GM19328 (cell line): ENCODE measurements around the gene FGFR3.
"Not testable (repeated sequence)": the region's sequence is repeated elsewhere in the genome, so short reads cannot be mapped to it uniquely, and the experiment has no call there.

Experiments used
- ATAC-seq: cut with Tn5 transposase; IDR thresholded peaks from one replicate; pipeline ENCODE4 v1.9.1; 2021; ENCODE audit warnings: mild to moderate bottlenecking, moderate library complexity; ENCODE audit not compliant: unreplicated experiment

FGFR3 gene

DNA sequence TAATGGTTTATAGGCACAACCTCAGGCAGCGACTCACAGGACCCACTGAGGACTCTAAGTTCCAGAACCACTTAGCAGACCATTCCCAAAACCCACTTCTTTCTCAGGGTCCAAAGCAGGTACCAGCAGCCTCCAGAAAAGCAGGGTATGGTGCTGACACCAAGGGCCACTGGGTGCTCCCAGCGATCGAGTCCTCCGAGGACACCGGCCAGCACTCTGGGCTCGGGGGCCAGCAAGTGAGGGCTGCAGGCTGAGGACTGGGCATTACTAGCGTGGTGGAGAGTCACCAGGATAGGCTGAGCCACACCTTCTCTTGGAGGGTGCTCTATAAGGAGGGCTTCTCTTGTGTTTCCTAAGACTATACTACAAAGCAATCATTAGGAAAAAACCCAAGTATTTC is 43.6 kb downstream of the FGFR3 start:
- no peak for ATAC-seq

DNA sequence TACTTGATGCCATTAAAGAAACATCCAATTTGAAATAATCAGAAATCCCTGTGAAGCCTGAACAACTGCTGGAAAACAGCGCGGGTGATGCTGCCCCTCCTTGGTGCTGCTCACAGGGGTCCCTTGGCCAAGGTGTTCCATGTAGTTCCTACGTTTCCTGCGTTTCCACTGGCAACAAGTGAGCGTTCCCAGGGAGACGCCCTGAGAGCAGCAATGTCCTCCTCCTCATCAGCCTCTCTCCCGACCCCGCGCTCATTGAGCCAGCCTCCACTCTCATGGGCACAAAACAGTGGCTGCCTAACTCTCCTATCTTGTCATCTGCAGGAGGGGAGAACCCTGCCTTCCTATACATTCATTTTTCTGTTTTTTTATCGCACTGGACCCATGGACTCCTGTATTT is 44.0 kb downstream of the FGFR3 start:
- ATAC-seq, result no peak

DNA sequence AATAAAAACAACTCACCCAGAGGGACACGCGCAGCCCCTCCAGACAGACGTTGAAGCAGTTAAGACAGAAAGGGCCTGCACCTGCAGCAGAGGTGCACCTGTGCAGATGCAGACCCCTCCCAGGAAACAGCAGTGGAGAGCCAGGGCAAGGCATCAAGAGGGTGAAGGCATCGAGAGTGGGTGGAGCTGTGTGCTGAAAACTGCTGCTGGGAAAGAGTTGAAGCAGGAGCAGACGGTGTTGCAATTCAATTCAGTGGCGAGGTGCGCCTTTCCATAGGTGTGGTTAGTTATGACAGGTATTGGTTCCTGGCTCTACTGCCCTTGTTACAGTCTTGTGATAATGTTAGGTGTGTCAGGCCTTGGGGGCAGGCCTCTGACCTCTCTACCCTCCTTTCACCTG is 46.2 kb downstream of the FGFR3 start:
- ATAC-seq, result no peak

DNA sequence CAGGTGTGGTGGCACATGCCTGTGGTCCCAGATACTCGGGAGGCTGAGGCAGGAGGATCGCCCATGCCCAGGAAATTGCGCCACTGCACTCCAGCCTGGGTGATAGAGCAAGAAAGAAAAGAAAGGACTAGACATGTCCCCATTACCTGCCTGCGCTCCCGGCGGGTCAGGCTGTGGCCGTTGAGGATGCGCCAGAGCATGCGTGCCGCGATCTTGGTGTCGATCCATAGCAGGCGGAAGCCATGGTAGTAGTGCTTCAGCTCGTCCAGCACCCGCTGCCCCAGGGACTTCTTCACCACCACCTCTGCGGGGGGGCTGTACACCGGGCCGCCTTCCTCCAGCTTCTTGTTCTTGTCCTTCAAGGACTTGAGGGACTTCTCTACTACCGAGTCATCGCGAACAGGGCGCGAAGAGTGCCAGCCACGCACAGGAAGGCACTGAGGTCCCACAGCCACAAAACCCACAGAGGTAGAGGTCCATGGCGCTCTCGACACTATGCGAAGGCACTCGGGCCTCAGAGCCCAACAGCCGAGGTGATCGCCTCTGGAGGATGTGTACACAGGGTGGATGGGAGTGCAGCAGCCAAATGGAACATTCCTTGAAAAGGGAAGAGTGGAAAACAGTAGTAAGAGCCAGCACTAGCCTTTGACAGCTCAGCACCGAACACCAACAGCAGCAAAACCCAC is 48.3 kb downstream of the FGFR3 start:
- ATAC-seq, result no peak

DNA sequence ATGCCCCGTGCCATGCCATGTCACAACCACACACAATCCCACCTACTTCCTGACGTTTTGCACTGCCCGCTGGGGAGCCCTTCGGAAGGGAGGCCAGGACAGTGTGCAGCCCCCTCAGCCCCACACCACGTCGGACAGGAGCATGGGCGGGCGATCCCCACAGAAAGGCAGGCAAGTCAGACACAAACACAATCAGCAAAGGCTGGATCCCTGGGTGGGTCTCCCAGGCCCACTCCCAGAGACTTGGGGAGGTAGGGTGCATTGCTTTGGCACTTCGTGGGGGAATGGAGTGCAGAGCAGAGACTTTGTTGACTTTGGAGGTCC is 48.8 kb downstream of the FGFR3 start:
- no peak for ATAC-seq

DNA sequence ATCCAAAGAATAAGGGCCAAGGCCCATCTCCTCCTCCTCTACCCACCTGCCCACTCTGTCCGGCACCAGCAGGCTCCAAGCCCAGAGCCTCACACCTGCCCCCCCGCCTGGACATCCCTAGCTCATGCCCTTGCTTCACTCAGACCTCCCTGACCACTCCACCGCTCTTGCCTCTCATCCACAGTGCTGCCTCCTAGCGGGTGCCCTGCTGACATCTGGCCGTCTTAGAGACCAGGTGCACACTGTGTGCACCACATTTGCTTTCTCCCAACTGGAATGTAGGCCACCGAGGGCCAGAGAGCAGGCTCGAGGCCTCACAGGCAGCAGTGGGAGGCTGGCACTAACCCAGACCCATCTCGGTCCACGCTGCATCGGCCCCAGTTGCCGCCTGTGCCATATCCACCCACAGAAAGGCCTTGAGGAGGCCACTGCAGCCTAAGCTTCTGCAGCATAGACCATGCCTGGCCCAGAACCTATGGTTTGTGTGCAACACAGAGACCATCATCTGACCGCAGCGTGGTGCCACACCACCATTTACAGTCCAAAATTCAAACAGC is 49.3 kb downstream of the FGFR3 start:
- no peak for ATAC-seq

DNA sequence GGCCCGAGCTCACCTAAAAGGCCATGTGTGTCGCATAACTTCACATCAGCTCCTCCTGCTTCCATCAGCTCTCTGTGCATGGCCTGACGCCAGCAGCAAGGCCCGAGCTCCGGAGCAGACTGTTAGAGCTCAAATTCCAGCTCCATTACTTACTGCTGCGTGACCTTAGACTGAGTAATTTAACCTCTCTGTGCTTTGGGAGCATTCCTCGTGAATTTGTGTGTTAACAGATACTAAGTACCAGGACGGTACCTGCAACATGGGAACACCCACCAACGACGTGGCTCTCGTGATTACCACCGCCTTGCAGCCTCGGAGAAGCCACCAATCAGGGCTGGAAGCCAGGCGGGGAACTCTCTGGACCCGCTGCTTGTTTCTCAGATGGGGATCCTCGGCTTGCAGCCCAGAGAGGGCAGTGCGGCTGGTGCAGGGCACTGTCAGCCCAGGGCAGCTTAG is 49.9 kb downstream of the FGFR3 start:
- ATAC-seq, result no peak

DNA sequence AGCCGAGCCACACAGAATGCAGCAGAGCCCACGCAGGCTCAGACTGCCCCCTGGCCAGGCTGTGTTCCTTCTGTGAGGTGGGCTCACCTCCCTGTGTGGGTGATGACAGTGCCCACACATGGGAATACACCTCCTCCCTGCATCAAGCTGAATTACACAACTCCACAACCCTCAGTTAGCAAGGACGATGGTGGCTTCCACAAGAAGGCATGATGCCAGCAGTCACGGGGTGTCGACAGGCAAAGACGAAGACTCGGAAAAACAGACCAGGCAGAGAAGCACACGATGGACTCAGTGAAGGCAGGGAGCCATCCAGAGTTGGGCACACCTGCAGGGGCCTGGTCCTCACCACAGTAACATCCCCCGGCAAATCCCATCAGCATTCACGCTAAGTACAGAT is 50.8 kb downstream of the FGFR3 start:
- no peak for ATAC-seq

DNA sequence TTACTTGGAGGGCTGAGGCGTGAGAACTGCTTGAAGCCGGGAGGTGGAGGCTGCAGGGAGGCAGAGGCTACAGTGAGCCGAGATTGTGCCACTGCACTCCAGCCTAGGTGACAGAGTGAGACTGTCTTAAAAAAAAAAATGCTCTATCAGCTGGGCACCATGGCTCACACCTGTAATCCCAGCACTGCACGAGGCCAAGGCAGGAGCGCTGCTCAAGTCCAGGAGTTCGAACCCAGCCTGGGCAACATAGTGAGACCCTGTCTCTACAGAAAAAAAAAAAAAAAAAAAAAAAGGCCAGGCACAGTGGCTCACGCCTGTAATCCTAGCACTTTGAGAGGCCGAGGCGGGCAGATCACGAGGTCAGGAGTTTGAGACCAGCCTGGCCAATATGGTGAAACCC is 51.5 kb downstream of the FGFR3 start:
- not testable (repeated sequence) for ATAC-seq

DNA sequence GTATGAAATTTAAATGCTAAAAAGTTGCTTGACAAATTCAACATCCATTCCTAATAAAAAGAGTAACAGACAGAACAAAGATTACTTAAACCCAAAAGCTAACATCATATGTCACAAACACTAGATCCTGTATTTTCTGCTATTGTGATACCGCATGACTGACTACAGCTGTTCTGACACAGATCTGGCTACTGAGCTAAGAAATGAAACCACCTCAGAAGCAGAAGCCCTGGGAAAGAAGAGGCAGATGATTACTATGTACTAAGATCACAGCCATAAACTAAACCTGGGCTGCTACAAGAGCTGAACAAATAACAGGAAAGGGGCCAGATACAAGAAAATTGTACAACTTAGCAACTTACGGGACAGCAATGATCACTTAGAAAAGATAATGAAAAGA is 53.5 kb downstream of the FGFR3 start:
- ATAC-seq, result no peak

DNA sequence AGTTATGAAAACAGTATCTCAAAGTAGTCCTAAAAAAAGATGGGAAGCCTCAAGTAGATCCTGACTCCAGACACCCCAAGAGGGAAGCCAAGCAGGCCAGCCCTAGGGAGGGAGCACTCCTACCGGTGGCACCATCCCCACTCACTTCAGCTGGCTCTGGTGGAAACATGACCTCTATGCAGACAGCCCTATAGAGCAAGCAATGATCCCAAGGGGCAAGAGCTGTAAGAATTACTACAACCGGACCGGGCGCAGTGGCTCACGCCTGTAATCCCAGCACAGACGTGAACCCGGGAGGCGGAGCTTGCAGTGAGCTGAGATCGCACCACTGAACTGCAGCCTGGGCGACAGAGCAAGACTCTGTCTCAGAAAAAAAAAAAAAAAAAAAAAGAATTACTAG is 57.2 kb downstream of the FGFR3 start:
- ATAC-seq, result no peak

DNA sequence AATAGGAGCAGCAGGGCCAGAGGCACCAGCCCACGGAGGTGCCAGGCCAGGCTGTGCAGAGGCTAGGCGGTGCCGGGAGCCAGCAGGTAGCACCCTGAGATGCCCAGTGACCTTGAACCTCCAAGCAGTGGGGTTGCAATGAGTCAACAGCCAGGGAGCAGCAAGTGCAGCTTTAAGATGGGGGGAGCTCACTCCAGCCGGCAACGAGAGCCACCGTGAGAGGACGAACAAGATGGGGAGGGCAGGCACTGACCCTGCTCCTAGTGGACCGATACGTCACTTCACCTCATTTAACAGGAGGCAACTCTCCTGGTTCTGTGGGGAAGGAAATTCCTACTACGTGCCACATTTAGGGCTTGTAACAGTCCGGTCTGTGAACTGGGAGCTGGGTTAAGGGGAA is 58.1 kb downstream of the FGFR3 start:
- no peak for ATAC-seq

DNA sequence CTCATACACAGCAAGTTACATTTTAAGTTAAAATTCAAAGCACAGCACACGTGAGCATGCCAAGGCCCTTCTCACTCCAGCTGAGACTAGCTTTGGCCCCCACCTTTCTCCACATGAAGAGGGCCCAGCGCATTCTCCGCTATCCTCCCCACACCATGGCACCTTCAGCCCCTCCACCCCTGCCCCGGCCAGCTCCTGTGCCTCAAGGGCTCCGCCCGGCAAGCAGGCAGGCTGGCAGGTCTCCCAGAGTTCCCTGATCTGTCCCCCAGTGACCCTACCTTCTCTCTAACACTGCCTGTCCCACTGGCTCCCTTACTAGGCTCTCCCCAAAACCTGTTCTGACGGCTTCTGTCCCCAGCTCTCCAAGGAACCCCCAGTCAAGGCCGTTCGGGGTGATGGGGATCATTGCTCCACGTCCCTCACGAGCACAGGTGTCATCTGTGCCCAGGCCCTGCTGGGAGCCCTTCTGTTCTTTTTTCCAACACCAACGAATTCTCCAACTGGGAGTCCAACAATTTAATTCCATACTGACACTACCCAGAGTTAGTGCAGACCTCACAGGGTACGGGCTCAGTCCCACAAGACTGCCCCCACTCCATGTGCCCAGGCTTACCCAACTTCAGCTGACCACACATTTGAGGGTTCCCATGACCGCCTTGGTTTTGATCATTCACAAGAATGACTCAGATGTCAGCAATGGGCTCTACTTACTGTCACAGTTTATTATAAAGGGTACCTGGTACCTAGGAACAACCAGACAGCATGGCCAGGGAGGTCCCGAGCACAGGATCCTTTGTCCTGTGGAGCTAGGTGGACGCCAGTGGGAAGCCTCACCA is 58.7 kb downstream of the FGFR3 start:
- ATAC-seq, result no peak

DNA sequence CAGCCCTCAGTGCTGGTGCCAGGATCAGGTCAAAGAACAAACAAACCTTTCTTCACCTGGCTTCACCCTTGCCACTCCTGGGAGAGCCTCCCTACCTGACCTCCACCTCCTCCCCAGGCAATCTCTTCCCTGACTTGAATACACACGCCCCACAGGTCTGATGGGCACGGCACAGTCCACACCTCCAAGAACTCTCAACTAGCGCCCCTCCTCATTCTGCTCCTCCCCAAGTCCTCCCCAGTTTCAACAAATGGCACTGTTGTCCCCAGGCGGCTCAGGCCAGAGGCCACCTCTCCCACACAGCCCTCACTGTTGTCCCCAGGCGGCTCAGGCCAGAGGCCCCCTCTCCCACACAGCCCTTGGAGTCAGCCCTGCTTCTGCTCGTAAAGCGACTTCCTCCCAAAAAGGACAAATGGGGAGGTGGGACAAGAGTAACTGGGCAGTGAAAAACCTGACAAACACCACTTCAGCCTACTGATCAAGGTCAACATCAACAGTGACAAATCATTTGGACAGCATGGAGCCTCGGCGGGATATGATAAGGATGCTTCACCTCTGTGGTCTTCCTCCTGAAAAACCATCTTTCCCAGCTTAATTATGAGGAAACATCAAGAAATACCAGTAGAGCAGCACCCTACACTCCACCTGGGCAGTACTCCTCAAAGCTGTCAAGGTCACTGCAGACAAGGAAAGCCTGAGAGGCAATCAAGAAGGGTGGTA is 60.0 kb downstream of the FGFR3 start:
- no peak for ATAC-seq

DNA sequence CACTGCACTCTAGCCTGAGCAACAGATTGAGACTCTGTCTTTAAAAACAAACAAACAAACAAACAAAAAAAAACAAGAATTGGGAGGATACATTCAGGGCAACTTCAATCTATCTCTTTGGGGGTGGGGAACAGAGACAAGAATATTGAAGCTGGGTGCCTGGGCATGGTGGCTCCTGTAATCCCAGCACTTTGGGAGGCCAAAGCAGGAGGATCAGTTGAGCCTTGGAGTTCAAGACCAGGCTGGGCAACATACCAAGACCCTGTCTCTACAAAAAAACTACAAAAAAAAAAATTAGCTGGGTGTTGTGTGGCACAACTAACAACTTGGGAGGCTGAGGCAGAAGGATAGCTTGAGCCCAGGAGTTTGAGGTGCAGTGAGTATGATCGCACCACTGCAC is 61.7 kb downstream of the FGFR3 start:
- ATAC-seq, result no peak

DNA sequence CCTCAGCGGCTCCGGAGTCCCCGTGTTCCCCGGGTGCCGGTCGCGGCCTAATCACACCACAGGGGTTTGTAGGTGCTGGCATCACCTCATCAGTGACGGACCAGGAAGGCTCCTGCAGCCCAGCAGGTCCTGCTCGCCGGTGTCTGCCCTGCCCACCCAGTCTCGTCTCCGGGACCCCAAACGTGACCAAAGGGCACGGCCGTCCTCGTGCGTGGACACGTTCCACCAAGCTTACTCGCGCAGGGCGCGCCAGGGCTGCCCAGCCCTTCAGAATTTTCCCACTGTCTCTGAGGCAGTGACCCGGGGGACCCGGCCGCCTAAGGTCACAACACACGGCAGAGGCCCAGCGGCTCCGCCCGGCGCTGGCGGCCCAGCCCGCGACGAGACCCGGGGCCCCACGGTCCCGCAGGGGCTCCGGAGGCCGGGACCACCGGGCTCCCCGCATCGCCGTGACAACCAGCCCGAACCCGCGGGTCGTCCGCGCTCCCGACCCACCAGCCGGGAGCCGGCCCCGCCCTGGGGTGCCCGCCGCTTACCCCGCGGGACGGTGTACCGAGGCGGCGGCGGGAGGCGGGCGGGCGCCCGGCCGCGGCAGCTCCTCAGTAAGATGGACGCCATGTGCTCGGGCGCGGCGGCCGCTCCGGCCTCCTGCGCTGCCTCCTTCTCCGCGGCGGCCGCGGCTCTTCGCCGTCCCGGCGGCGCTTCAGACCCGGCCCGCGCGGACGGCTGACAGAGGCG is 62.4 kb downstream of the FGFR3 start:
- peak; percentile 18 for ATAC-seq

DNA sequence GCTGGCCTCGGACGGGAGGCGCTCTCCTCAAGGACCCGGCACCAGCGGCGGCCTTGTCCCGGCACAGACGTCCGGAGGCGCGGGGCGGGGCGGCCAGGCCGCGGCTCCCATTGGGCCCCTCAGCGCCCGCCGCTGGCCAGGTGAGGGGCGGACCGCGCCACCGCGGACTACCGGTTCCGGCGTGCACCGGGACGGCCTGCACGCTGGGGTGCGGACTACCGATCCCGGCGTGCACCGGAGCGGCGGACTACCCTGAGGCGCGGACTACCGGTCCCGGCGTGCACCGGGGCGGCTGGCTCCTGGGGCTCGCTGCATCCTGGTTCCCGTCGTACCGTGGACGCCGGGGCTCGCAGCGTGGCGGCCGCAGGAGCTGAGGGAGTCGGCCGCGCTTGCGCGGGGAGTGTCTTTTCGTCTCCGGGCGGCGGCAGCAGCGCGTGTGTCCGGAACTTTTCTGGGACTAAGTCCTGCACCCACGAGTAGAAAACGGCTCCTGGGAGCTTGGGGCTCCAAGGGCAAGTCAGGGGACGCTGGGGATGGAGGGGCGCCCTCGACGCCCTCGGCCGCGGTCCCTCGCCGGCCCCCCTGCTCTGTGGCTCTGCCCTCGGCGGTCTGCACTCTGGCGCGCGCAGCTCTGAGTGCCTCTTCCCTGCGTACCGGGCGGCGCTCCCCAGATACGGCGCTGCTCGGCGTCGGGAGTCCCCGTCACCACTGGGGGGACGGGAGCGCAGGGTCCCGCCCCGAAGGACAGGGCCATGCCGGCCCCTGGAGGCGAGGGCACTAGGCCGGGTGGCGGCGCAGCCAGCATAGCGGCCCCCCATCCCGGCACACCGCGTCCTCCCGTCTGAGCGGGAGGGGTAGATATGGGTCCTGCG is 63.2 kb downstream of the FGFR3 start, which contains the start of gene LETM1:
Gene LETM1, minus strand, starts transcription at position 86 of the 872 bp plus-strand sequence. CDS start 206 bp downstream, outside the sequence.
- peak; percentile 89 for ATAC-seq

DNA sequence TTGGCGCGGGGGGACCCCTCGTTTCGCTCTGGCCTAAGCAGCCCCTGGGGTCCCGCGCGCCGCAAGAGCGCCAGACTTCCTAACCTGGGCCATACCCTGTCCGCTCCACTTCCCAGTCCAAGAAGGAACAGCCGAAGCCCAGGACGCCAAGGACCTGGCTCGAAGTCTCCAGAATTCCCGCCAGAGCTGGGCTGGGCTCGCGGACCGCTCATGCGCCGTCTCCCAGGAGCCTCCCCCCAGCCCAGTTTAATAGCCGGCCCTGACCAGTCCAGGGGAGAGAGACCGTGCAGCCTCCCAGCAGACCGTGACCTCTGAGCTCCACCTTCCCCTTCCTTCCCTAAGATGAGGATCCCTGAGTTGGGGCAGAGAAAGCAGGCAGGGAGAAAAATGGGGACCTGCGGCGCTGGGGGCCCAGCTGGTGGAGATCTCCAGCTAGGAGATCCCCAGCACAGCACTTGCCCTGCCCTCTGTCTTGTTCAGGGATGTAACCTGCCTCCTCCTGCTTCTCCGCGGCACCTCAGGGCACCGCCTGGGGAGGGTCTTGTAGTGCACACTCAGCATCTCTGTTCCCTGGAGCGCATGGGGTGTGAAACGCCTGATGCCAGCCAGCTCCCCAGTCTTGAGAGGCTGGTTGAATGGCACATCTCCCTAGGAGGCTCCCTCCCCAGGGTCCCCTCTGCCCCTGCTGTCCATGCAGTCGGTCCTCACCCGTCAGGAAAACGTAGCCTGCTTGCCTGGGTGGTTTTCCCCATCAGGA is 64.0 kb downstream of the FGFR3 start:
- ATAC-seq, result no peak

DNA sequence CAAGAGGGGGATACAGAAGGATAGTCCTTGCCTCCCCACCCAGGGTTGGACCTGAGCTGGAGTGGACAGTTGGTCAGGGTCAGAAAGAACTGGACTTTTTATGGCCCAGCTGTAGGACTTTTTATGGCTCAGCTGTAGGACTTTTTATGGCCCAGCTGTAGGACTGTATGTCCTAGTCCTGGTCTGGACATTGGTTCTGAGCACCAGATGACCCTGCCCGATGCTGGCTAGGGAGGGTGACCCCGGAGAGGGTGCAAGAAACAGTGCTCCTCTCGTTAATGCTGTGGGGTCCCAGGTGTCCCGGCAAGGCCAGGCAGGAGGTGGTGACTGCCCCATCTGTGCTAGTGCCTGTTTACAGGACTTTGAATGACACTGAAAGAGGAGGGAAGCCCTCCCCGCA is 64.8 kb downstream of the FGFR3 start:
- ATAC-seq, result no peak
